NOMO-1 treated with DMSO at 0.1 percent for 48 hours (cell line): ENCODE measurements around the gene DPEP3.
A peak's percentile ranks its signal among the peaks of the same experiment; 100 is the strongest.
"Not testable (repeated sequence)": the region's sequence is repeated elsewhere in the genome, so short reads cannot be mapped to it uniquely, and the experiment has no call there.

Experiments
- DNase-seq: peaks from one replicate; lab custom pipeline; 2025; ENCODE audit not compliant: unreplicated experiment; lab: John Stamatoyannopoulos, UW

Gene DPEP3

GRCh38 chr16:67945392-67945933 lies 34.8 kb downstream of the DPEP3 start:
- DNase-seq: no peak

GRCh38 chr16:67944690-67945391 lies 35.5 kb downstream of the DPEP3 start:
- DNase-seq: no peak

- peak; percentile 59 for DNase-seq
Observed at GRCh38 chr16:67943619-67944504, 36.4 kb downstream of the DPEP3 start, which contains the start of gene LCAT. TSS of gene LCAT (minus strand) at chr16:67944120. CDS start at chr16:67944101, 19 bp downstream.

- DNase-seq: no peak
Observed at GRCh38 chr16:67943256-67943618, 37.1 kb downstream of the DPEP3 start.

- no peak for DNase-seq
Observed at GRCh38 chr16:67942510-67943255, 37.6 kb downstream of the DPEP3 start.

- no peak for DNase-seq
Observed at GRCh38 chr16:67942200-67942509, 38.1 kb downstream of the DPEP3 start.

GRCh38 chr16:67941469-67942199 lies 38.7 kb downstream of the DPEP3 start:
- DNase-seq: no peak

- DNase-seq: no peak
Observed at GRCh38 chr16:67940446-67941089, 39.7 kb downstream of the DPEP3 start.

GRCh38 chr16:67939507-67940445 lies 40.5 kb downstream of the DPEP3 start:
- no peak for DNase-seq

- not testable (repeated sequence) for DNase-seq
Observed at GRCh38 chr16:67937713-67938112, 42.6 kb downstream of the DPEP3 start.

- peak; percentile 99 for DNase-seq
Observed at GRCh38 chr16:67936880-67937605, 43.3 kb downstream of the DPEP3 start.

- DNase-seq: peak; percentile 36
Observed at GRCh38 chr16:67936124-67936879, 44.0 kb downstream of the DPEP3 start, which contains the start of gene PSMB10. TSS of gene PSMB10 (minus strand) at chr16:67936850. CDS start at chr16:67936749, 101 bp downstream.

GRCh38 chr16:67935402-67936123 lies 44.7 kb downstream of the DPEP3 start:
- peak; percentile 96 for DNase-seq

GRCh38 chr16:67935101-67935401 lies 45.2 kb downstream of the DPEP3 start:
- no peak for DNase-seq

- no peak for DNase-seq
Observed at GRCh38 chr16:67934306-67935100, 45.8 kb downstream of the DPEP3 start.

- DNase-seq: no peak
Observed at GRCh38 chr16:67933805-67934204, 46.5 kb downstream of the DPEP3 start.
